ENCODE data around the gene DPEP1. TPM values are rescaled to one million over a fixed set of nuclear protein-coding genes. Genes with fewer than 3 reads are reported as not detected.

DPEP1 gene
- total RNA-seq, 3 donors from 2014 or later (not counting 1 experiment from before 2014, with no cell fraction given), result not detected

- intact Hi-C loops (cut with micrococcal nuclease), result no loop called here
- Mint-ChIP-seq H3K27ac (no peak overlapping the region), H3K36me3 (no peaks in the 10 kb centered on the region), H3K4me1 (peaks cover 8% of the 10 kb centered on the region in 2 donors), H3K4me3 (no peak overlapping the region), H3K27me3 (ENCODE audit: low read depth in 2 of 2) (no peaks in the 10 kb centered on the region), H3K9me3 (no peaks in the 10 kb centered on the region)
- no peak for ATAC-seq
- no peak for DNase-seq
- H3K27me3 ChIP-seq (ENCODE audit: control insufficient read depth, insufficient read depth, low read length), result no peaks in the 10 kb centered on the region
- no peaks in the 10 kb centered on the region for H3K36me3 ChIP-seq (ENCODE audit: control insufficient read depth, insufficient read depth, low read length)
- 90% methylated on average over 12 of the region's 12 CpGs for whole genome bisulfite sequencing (ENCODE audit: insufficient coverage)
- H3K4me1 ChIP-seq (ENCODE audit: control insufficient read depth, insufficient read depth, low read length), result peaks cover 7% of the 10 kb centered on the region
- H3K9me3 ChIP-seq (ENCODE audit: control insufficient read depth, insufficient read depth, low read length), result no peaks in the 10 kb centered on the region
- H3K27ac ChIP-seq (ENCODE audit: low read length), result no peak overlapping the region
- H3K4me3 ChIP-seq (ENCODE audit: low read length), result no peak overlapping the region
- TF ChIP-seq, protein P1, sequence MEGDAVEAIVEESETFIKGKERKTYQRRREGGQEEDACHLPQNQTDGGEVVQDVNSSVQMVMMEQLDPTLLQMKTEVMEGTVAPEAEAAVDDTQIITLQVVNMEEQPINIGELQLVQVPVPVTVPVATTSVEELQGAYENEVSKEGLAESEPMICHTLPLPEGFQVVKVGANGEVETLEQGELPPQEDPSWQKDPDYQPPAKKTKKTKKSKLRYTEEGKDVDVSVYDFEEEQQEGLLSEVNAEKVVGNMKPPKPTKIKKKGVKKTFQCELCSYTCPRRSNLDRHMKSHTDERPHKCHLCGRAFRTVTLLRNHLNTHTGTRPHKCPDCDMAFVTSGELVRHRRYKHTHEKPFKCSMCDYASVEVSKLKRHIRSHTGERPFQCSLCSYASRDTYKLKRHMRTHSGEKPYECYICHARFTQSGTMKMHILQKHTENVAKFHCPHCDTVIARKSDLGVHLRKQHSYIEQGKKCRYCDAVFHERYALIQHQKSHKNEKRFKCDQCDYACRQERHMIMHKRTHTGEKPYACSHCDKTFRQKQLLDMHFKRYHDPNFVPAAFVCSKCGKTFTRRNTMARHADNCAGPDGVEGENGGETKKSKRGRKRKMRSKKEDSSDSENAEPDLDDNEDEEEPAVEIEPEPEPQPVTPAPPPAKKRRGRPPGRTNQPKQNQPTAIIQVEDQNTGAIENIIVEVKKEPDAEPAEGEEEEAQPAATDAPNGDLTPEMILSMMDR (IDR thresholded peaks at IDR 0.05), result no peak
Measured at GRCh38 chr16:89636663-89637062, 23.2 kb downstream of the DPEP1 start.

- TF ChIP-seq, protein P1 (IDR thresholded peaks at IDR 0.05), result no peak
- no peaks in the 10 kb centered on the region for H3K27me3 ChIP-seq (ENCODE audit: control insufficient read depth, insufficient read depth, low read length)
- no peaks in the 10 kb centered on the region for H3K9me3 Mint-ChIP-seq
- no peak overlapping the region for H3K27ac ChIP-seq (ENCODE audit: low read length)
- H3K27me3 Mint-ChIP-seq (ENCODE audit: low read depth in 2 of 2), result no peaks in the 10 kb centered on the region
- H3K27ac Mint-ChIP-seq, result no peak overlapping the region
- H3K36me3 ChIP-seq (ENCODE audit: control insufficient read depth, insufficient read depth, low read length), result no peaks in the 10 kb centered on the region
- H3K36me3 Mint-ChIP-seq, result no peaks in the 10 kb centered on the region
- ATAC-seq (no peak), DNase-seq (no peak)
- H3K4me1 Mint-ChIP-seq, result peaks cover 8% of the 10 kb centered on the region in 2 donors
- WGBS (ENCODE audit: insufficient coverage), result 84% methylated on average over 10 of the region's 10 CpGs
- H3K4me3 Mint-ChIP-seq, result no peak overlapping the region
- no peaks in the 10 kb centered on the region for H3K9me3 ChIP-seq (ENCODE audit: control insufficient read depth, insufficient read depth, low read length)
- peaks cover 7% of the 10 kb centered on the region for H3K4me1 ChIP-seq (ENCODE audit: control insufficient read depth, insufficient read depth, low read length)
- intact Hi-C loops (cut with micrococcal nuclease), result no loop called here
- no peak overlapping the region for H3K4me3 ChIP-seq (ENCODE audit: low read length)
Measured at GRCh38 chr16:89637379-89637778, 23.9 kb downstream of the DPEP1 start.

- Mint-ChIP-seq H3K9me3 (no peaks in the 10 kb centered on the region), H3K4me3 (no peak overlapping the region), H3K36me3 (no peaks in the 10 kb centered on the region), H3K4me1 (peaks cover 8% of the 10 kb centered on the region in 2 donors), H3K27ac (no peak overlapping the region), H3K27me3 (ENCODE audit: low read depth in 2 of 2) (no peaks in the 10 kb centered on the region)
- Histone ChIP-seq H3K9me3 (ENCODE audit: control insufficient read depth, insufficient read depth, low read length) (no peaks in the 10 kb centered on the region), H3K4me3 (ENCODE audit: low read length) (no peak overlapping the region), H3K27me3 (ENCODE audit: control insufficient read depth, insufficient read depth, low read length) (no peaks in the 10 kb centered on the region), H3K36me3 (ENCODE audit: control insufficient read depth, insufficient read depth, low read length) (no peaks in the 10 kb centered on the region), H3K4me1 (ENCODE audit: control insufficient read depth, insufficient read depth, low read length) (peaks cover 7% of the 10 kb centered on the region), H3K27ac (ENCODE audit: low read length) (no peak overlapping the region)
- intact Hi-C loops (cut with micrococcal nuclease), result no loop called here
- DNase-seq (no peak), ATAC-seq (no peak)
- 90% methylated on average over 6 of the region's 10 CpGs for WGBS (ENCODE audit: insufficient coverage)
- TF ChIP-seq, protein P1 (IDR thresholded peaks at IDR 0.05), result no peak
Measured at GRCh38 chr16:89638455-89638854, 25.0 kb downstream of the DPEP1 start.

- Histone ChIP-seq H3K4me3 (ENCODE audit: low read length) (no peak overlapping the region), H3K4me1 (ENCODE audit: control insufficient read depth, insufficient read depth, low read length) (peaks cover 7% of the 10 kb centered on the region), H3K27me3 (ENCODE audit: control insufficient read depth, insufficient read depth, low read length) (no peaks in the 10 kb centered on the region), H3K9me3 (ENCODE audit: control insufficient read depth, insufficient read depth, low read length) (no peaks in the 10 kb centered on the region), H3K27ac (ENCODE audit: low read length) (no peak overlapping the region), H3K36me3 (ENCODE audit: control insufficient read depth, insufficient read depth, low read length) (peaks cover 3% of the 10 kb centered on the region)
- Mint-ChIP-seq H3K27me3 (ENCODE audit: low read depth in 2 of 2) (no peaks in the 10 kb centered on the region), H3K9me3 (no peaks in the 10 kb centered on the region), H3K36me3 (no peaks in the 10 kb centered on the region), H3K27ac (no peak overlapping the region), H3K4me1 (peaks cover 8% of the 10 kb centered on the region in 2 donors), H3K4me3 (no peak overlapping the region)
- DNase-seq (no peak), ATAC-seq (no peak)
- intact Hi-C loops (cut with micrococcal nuclease), result no loop called here
- TF ChIP-seq, protein P1 (IDR thresholded peaks at IDR 0.05), result no peak
- 92% methylated on average over 6 of the region's 6 CpGs for WGBS (ENCODE audit: insufficient coverage)
Measured at GRCh38 chr16:89639385-89639784, 25.9 kb downstream of the DPEP1 start.
